SH-SY5Y (cell line): ENCODE data around the gene KRTAP5-4.
A peak's percentile ranks its signal among the peaks of the same experiment; 100 is the strongest.

Experiments used
- GATA2 ChIP-seq: IDR thresholded peaks from 2 replicates; pipeline ENCODE4 v1.6.1; 2011; ENCODE audit warnings: mild to moderate bottlenecking, low read depth, low read length
- GATA3 ChIP-seq: IDR thresholded peaks from 2 replicates; pipeline ENCODE4 v1.6.1; 2011; ENCODE audit warnings: low read depth, mild to moderate bottlenecking, low read length, moderate library complexity

Gene KRTAP5-4

GRCh38 chr11:1644601-1645356 is 22.8 kb upstream of the KRTAP5-4 start:
- TF ChIP-seq GATA3 (no peak), GATA2 (no peak)

GRCh38 chr11:1643146-1643690 is 21.3 kb upstream of the KRTAP5-4 start:
- TF ChIP-seq GATA3 (no peak), GATA2 (no peak)

- TF ChIP-seq GATA3: no peak
- TF ChIP-seq GATA2: no peak
Measured at GRCh38 chr11:1642288-1643145, 20.6 kb upstream of the KRTAP5-4 start.

- TF ChIP-seq GATA2: no peak
- TF ChIP-seq GATA3: no peak
Measured at GRCh38 chr11:1641096-1641495, 19.2 kb upstream of the KRTAP5-4 start.

GRCh38 chr11:1640076-1640946 is 18.4 kb upstream of the KRTAP5-4 start:
- TF ChIP-seq GATA2 (no peak), GATA3 (no peak)

- TF ChIP-seq GATA3: no peak
- TF ChIP-seq GATA2: no peak
Measured at GRCh38 chr11:1639666-1640065, 17.7 kb upstream of the KRTAP5-4 start.

GRCh38 chr11:1639102-1639620 is 17.2 kb upstream of the KRTAP5-4 start:
- TF ChIP-seq GATA3 (no peak), GATA2 (peak; percentile 96)

GRCh38 chr11:1638344-1638743 is 16.4 kb upstream of the KRTAP5-4 start:
- no peak for TF ChIP-seq GATA3
- no peak for TF ChIP-seq GATA2

- no peak for TF ChIP-seq GATA3
- TF ChIP-seq GATA2: no peak
Measured at GRCh38 chr11:1637628-1638027, 15.7 kb upstream of the KRTAP5-4 start.

GRCh38 chr11:1636291-1636950 is 14.5 kb upstream of the KRTAP5-4 start:
- no peak for TF ChIP-seq GATA3
- TF ChIP-seq GATA2: no peak

- no peak for TF ChIP-seq GATA2
- no peak for TF ChIP-seq GATA3
Measured at GRCh38 chr11:1633864-1634263, 11.9 kb upstream of the KRTAP5-4 start.

GRCh38 chr11:1632053-1632714 is 10.2 kb upstream of the KRTAP5-4 start:
- no peak for TF ChIP-seq GATA2
- no peak for TF ChIP-seq GATA3
